GM06990 (cell line): ENCODE results near the gene CAMK1D.

ENCODE experiments used
- DNase-seq: peaks from one replicate; pipeline ENCODE4 v3.0.0-alpha.2; 2011; ENCODE audit not compliant: insufficient read length; ENCODE audit errors: extremely low read depth
- H3K27me3 ChIP-seq: replicated peaks from 2 replicates; pipeline ENCODE4 v1.6.0; 2011; ENCODE audit warnings: low read length; ENCODE audit not compliant: control insufficient read depth, insufficient read depth
- H3K36me3 ChIP-seq: 2 replicates; pipeline ENCODE4 v1.5.1; 2011; ENCODE audit warnings: low read length; ENCODE audit not compliant: control insufficient read depth, insufficient read depth
- H3K4me3 ChIP-seq: replicated peaks from 2 replicates; pipeline ENCODE4 v1.5.1; 2011; ENCODE audit warnings: low read depth, mild to moderate bottlenecking, control low read depth, low read length
- TF ChIP-seq, protein P1 (sequence below): IDR thresholded peaks from 2 replicates; pipeline ENCODE4 v1.5.1; 2011; ENCODE audit warnings: low read length, control low read depth, mild to moderate bottlenecking, inconsistent platforms; ENCODE audit not compliant: insufficient read depth, poor library complexity, severe bottlenecking

CAMK1D gene

DNA sequence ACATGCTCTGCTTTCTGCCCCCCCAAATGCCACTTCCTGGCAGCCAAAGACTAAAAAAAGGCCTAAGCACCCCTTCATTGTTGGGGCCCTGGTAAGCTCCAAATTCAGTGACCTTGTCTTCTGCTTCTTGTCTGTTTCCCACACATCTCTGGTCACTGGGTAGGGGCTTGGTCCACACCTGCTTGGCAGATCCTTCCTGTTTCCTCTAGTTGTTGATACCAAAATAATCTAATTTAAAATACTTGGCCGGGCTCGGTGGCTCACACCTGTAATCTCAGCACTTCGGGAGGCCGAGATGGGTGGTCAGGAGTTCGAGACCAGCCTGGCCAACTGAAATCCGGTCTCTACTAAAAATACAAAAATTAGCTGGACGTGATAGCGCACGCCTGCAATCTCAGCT lies 130.6 kb downstream of the CAMK1D start:
- no peaks in the 10 kb centered on the region for H3K36me3 ChIP-seq
- no peaks in the 10 kb centered on the region for H3K27me3 ChIP-seq
- TF ChIP-seq, protein P1, sequence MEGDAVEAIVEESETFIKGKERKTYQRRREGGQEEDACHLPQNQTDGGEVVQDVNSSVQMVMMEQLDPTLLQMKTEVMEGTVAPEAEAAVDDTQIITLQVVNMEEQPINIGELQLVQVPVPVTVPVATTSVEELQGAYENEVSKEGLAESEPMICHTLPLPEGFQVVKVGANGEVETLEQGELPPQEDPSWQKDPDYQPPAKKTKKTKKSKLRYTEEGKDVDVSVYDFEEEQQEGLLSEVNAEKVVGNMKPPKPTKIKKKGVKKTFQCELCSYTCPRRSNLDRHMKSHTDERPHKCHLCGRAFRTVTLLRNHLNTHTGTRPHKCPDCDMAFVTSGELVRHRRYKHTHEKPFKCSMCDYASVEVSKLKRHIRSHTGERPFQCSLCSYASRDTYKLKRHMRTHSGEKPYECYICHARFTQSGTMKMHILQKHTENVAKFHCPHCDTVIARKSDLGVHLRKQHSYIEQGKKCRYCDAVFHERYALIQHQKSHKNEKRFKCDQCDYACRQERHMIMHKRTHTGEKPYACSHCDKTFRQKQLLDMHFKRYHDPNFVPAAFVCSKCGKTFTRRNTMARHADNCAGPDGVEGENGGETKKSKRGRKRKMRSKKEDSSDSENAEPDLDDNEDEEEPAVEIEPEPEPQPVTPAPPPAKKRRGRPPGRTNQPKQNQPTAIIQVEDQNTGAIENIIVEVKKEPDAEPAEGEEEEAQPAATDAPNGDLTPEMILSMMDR: no peak
- no peak overlapping the region for H3K4me3 ChIP-seq
- no peak for DNase-seq

DNA sequence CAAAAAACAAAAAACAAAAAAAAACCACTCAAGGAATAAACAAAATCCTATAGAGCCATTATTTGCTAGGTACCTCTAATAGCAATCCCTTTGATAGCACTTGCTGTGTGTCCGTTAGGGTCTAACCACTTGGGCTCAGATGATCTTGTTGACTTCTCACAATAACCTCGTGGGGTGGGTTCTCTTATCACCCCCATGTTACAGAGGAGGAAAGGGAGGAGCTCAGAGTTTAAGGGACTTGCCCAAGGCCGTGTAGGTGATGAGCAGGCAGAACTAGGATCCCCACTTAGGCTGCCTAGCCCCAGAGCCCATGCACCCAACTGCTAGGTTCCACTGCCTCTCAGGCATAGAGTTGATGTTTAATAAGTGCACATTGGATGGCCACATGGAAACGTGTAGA lies 131.1 kb downstream of the CAMK1D start:
- TF ChIP-seq, protein P1: no peak
- no peak for DNase-seq
- H3K36me3 ChIP-seq: no peaks in the 10 kb centered on the region
- H3K4me3 ChIP-seq: no peak overlapping the region
- no peaks in the 10 kb centered on the region for H3K27me3 ChIP-seq

DNA sequence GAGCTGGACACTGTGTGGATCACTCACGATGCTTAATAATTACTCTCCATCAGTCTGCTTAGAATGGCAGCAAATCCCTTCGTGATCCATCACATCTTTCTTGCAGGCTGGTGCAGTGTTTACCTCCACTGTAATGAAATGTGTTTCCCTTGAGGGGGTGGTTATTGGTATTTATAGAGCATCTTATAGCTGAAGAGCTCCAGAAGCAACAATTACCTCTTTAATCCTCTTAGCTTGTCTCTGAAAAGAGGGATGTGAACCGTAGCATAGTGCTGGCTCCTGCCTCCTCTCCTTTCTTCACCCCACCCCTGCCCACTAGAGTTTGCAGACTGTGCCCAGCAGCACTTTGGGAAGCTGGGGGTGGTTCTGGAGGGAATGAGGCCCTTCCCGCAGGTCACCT lies 132.6 kb downstream of the CAMK1D start:
- no peak for DNase-seq
- Histone ChIP-seq H3K27me3 (no peaks in the 10 kb centered on the region), H3K4me3 (no peak overlapping the region), H3K36me3 (no peaks in the 10 kb centered on the region)
- TF ChIP-seq, protein P1: no peak

DNA sequence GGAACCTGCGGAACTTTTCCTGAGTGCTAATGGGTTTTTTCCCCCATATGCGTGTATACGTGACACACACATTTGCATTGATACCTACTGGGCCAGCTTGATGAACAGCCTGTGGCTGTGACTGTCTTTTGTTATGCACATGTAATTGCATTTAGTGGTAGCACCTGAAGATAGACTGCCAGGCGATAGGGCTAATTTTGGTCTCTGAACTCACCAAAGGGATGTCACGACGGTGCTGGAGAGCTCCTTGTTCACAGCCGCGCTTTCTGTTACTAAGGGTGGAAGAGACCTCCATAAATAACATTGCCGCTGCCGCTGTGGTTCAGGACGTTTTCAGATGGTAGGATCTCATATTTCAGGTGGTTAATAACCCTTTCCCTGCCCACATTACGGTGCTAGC lies 133.2 kb downstream of the CAMK1D start:
- TF ChIP-seq, protein P1: no peak
- no peak for DNase-seq
- Histone ChIP-seq H3K4me3 (no peak overlapping the region), H3K27me3 (no peaks in the 10 kb centered on the region), H3K36me3 (no peaks in the 10 kb centered on the region)

DNA sequence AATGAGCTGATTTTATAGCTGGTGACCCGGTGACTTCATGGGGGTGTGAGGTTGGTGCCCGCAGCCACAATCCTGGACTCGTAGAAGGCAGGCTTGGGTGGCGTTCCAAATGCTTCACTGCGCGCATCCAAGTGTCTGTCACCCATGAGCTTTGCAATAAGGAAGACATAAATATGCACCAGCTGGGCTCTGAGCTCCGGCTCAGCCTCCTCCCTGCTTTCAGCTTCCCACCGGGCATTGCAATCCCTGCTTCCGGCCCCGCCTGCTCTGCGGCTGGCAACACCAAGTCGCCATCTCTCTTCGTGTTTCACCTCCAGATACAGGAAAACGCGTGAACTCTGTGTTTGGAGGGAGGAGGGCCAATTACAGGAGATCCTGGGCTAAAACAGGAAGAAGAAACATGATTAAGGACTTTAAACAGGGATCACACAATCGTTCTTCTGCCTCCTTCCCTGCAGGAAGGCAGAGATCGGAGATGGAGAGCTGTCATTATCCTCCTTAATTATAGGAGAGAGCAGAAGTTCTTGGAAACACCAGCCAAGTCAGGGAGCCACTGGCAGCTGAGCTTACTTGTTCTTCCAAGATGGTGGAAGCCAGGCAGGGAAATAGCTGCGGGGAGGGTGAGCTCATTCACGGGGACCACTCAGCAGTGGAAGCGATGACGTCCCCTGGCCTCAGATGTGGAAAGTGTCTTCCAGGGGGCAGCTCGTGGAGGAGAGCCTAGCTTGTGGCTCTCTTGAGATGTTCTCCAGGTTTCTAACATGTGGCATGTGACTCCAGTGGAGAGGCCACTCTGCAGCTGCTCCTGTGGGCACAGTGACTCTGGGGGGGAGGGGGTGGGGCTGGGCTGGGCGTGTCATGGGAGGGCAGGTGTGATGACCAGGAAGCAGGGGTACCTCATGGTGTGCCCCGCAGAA lies 134.9 kb downstream of the CAMK1D start:
- TF ChIP-seq, protein P1: no peak
- H3K4me3 ChIP-seq: peak overlapping the region; percentile 37
- H3K27me3 ChIP-seq: no peaks in the 10 kb centered on the region
- H3K36me3 ChIP-seq: no peaks in the 10 kb centered on the region
- peak; percentile 31 for DNase-seq
